Measurements from ENCODE around the gene KDR.

GRCh38 chr4:55066018-55066417, 59.4 kb downstream of the KDR start:
- TF ChIP-seq EZH2phosphoT487 (IDR thresholded peaks at IDR 0.05; ENCODE audit: low read length), result no peak
- no peak for TF ChIP-seq CTCF (IDR thresholded peaks at IDR 0.05; ENCODE audit: low read length)
- no peak for TF ChIP-seq EZH2 (optimal IDR thresholded peaks at IDR 0.05; ENCODE audit: low read depth, low read length)

All from MM.1S (cell line).